ENCODE data around the gene RAP1A.

Gene RAP1A

DNA sequence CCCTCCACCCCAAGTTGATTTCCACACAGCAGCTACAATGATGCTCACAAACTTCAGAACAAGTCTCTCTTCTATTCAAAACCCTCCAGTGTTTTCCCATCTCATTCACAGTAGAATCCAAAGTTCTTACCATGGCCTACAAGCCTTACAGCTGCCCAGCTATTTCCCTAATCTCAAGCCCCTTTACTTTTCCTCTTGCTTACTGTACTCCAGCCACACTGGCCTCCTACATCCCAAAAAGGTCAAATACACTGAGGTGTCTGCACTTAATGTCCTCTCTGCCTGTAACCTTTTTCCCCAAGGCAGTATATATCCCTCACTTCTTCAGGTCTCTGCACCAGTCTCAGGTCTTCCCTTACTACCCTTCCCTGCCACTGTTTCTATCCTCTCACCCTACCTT is 2.6 kb downstream of the RAP1A start:
- no peak for DNase-seq
- H3K4me3 ChIP-seq (ENCODE audit: low read depth, low read length), result no peak overlapping the region

DNA sequence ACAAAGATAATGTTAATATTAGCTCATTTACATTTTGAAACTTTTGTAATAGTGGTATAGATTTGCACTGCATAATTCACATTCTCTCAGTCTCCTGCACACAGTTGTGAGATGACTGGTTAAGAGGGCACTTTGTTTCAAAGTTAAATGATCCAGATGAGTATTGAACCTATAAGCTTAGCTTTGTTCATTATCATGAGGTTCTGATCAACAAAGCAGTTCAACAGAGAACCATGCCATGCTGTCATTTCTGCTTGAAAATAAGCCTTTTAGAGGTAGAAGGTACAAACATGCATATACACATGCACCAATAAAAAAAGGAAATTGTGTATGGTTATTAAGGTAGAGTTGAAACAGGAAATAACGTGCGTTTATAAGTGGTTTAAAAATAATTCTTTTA is 4.8 kb downstream of the RAP1A start:
- Histone ChIP-seq H3K36me3 (no peaks in the 10 kb centered on the region), H3K4me1 (no peaks in the 10 kb centered on the region), H3K9me3 (no peaks in the 10 kb centered on the region), H3K27me3 (no peaks in the 10 kb centered on the region), H3K4me3 (ENCODE audit: low read depth, low read length) (no peak overlapping the region)
- DNase-seq, result no peak
- TF ChIP-seq CTCF (IDR thresholded peaks at IDR 0.05; ENCODE audit: low read depth, low read length), result no peak

More for the DNA sequence above, 2.6 kb downstream of the RAP1A start:
- TF ChIP-seq CTCF (IDR thresholded peaks at IDR 0.05; ENCODE audit: low read depth, low read length), result no peak
- no peaks in the 10 kb centered on the region for H3K36me3 ChIP-seq
- H3K9me3 ChIP-seq, result no peaks in the 10 kb centered on the region
- no peaks in the 10 kb centered on the region for H3K4me1 ChIP-seq
- no peaks in the 10 kb centered on the region for H3K27me3 ChIP-seq

GRCh38 chr1:111625276-111625675 is 5.7 kb downstream of the RAP1A start:
- Histone ChIP-seq H3K4me1 (no peaks in the 10 kb centered on the region), H3K27me3 (no peaks in the 10 kb centered on the region), H3K4me3 (ENCODE audit: low read depth, low read length) (no peak overlapping the region), H3K9me3 (no peaks in the 10 kb centered on the region), H3K36me3 (no peaks in the 10 kb centered on the region)
- DNase-seq, result no peak
- no peak for TF ChIP-seq CTCF (IDR thresholded peaks at IDR 0.05; ENCODE audit: low read depth, low read length)

GRCh38 chr1:111628153-111628552 is 8.6 kb downstream of the RAP1A start:
- no peak for DNase-seq
- H3K27me3 ChIP-seq, result no peaks in the 10 kb centered on the region
- no peak overlapping the region for H3K4me3 ChIP-seq (ENCODE audit: low read depth, low read length)
- TF ChIP-seq CTCF (IDR thresholded peaks at IDR 0.05; ENCODE audit: low read depth, low read length), result no peak
- no peaks in the 10 kb centered on the region for H3K36me3 ChIP-seq
- no peaks in the 10 kb centered on the region for H3K4me1 ChIP-seq
- no peaks in the 10 kb centered on the region for H3K9me3 ChIP-seq

GRCh38 chr1:111629190-111629954 is 9.8 kb downstream of the RAP1A start:
- Histone ChIP-seq H3K4me1 (no peaks in the 10 kb centered on the region), H3K9me3 (no peaks in the 10 kb centered on the region), H3K27me3 (no peaks in the 10 kb centered on the region), H3K4me3 (ENCODE audit: low read depth, low read length) (no peak overlapping the region), H3K36me3 (no peaks in the 10 kb centered on the region)
- TF ChIP-seq CTCF (IDR thresholded peaks at IDR 0.05; ENCODE audit: low read depth, low read length), result no peak
- DNase-seq, result no peak

- H3K4me3 ChIP-seq (ENCODE audit: low read depth, low read length), result no peak overlapping the region
- H3K36me3 ChIP-seq, result no peaks in the 10 kb centered on the region
- H3K27me3 ChIP-seq, result no peaks in the 10 kb centered on the region
- no peak for TF ChIP-seq CTCF (IDR thresholded peaks at IDR 0.05; ENCODE audit: low read depth, low read length)
- H3K9me3 ChIP-seq, result no peaks in the 10 kb centered on the region
- no peaks in the 10 kb centered on the region for H3K4me1 ChIP-seq
- DNase-seq, result no peak
Measured at GRCh38 chr1:111630567-111630966, 11.0 kb downstream of the RAP1A start.

All from BE2C (cell line).